ENCODE results near the gene TRIP12.
A peak's percentile ranks its signal among the peaks of the same experiment; 100 is the strongest.

The TRIP12 gene

GRCh38 chr2:229800997-229801754 lies 120.6 kb downstream of the TRIP12 start:
- DNase-seq (ENCODE audit: low read depth in 1 of 2, low spot score in 1 of 2) = peak; percentile 34 to 51
- TF ChIP-seq SPI1 (IDR thresholded peaks at IDR 0.05; ENCODE audit: borderline replicate concordance, low read depth) (no peak), CTCF (IDR thresholded peaks at IDR 0.05; ENCODE audit: insufficient read depth, low read length) (peak; percentile 50)
- no peak overlapping the region for H3K27ac ChIP-seq (replicated peaks)
- no peaks in the 10 kb centered on the region for H3K27me3 ChIP-seq (ENCODE audit: insufficient read depth, poor library complexity, severe bottlenecking)
- H3K4me3 ChIP-seq (replicated peaks; ENCODE audit: insufficient read depth, low read length) = no peak overlapping the region

GRCh38 chr2:229798446-229799155 lies 123.2 kb downstream of the TRIP12 start:
- Histone ChIP-seq H3K27me3 (ENCODE audit: insufficient read depth, poor library complexity, severe bottlenecking) (no peaks in the 10 kb centered on the region), H3K27ac (replicated peaks) (no peak overlapping the region), H3K4me3 (replicated peaks; ENCODE audit: insufficient read depth, low read length) (no peak overlapping the region)
- TF ChIP-seq SPI1 (IDR thresholded peaks at IDR 0.05; ENCODE audit: borderline replicate concordance, low read depth) (no peak), CTCF (IDR thresholded peaks at IDR 0.05; ENCODE audit: insufficient read depth, low read length) (no peak), GABPA (IDR thresholded peaks at IDR 0.05; ENCODE audit: low read depth) (no peak), REST (IDR thresholded peaks at IDR 0.05; ENCODE audit: insufficient replicate concordance, low read depth) (no peak), POLR2AphosphoS5 (IDR thresholded peaks at IDR 0.05; ENCODE audit: low read depth) (no peak)
- no peak for DNase-seq (ENCODE audit: low read depth in 1 of 2, low spot score in 1 of 2)

GRCh38 chr2:229795058-229795457 lies 126.8 kb downstream of the TRIP12 start:
- no peak overlapping the region for H3K4me3 ChIP-seq (replicated peaks; ENCODE audit: insufficient read depth, low read length)
- H3K27me3 ChIP-seq (ENCODE audit: insufficient read depth, poor library complexity, severe bottlenecking) = no peaks in the 10 kb centered on the region
- no peak for DNase-seq (ENCODE audit: low read depth in 1 of 2, low spot score in 1 of 2)
- TF ChIP-seq CTCF (IDR thresholded peaks at IDR 0.05; ENCODE audit: insufficient read depth, low read length) (no peak), SPI1 (IDR thresholded peaks at IDR 0.05; ENCODE audit: borderline replicate concordance, low read depth) (no peak), REST (IDR thresholded peaks at IDR 0.05; ENCODE audit: insufficient replicate concordance, low read depth) (no peak), GABPA (IDR thresholded peaks at IDR 0.05; ENCODE audit: low read depth) (no peak), POLR2AphosphoS5 (IDR thresholded peaks at IDR 0.05; ENCODE audit: low read depth) (no peak)
- no peak overlapping the region for H3K27ac ChIP-seq (replicated peaks)
